A673 (cell line): ENCODE results near the gene BTBD16. TPM values are rescaled to one million over a fixed set of nuclear protein-coding genes. Genes with fewer than 3 reads are reported as not detected.

Experiments
- BruUV-seq: library from RNA; stranded (reverse); fragments of 400-500 nt; replicated peaks from 2 replicates; lab custom pipeline; 2021; lab: Mats Ljungman, UMichigan
- CTCF ChIA-PET: fragments of 300-600 bp; sonication (Branson Sonifier 250); formaldehyde crosslinking; loops from one replicate; lab custom pipeline; 2022; ENCODE audit warnings: antibody characterized with exemption; lab: Charles Lee
- POLR2A ChIA-PET: fragments of 300-600 bp; sonication (Branson Sonifier 250); formaldehyde crosslinking; loops from one replicate; lab custom pipeline; 2022; ENCODE audit warnings: antibody characterized with exemption; ENCODE audit not compliant: low non-redundant PET; lab: Charles Lee
- DNase-seq: peaks from one replicate; pipeline ENCODE4 v3.0.0-alpha.2; 2015; ENCODE audit warnings: low spot score
- H3K27ac ChIP-seq: fragments of 200-600 bp; sonication (generic); 2 replicates; pipeline ENCODE4 v1.5.1; 2016; ENCODE audit warnings: mixed run types, low read depth, mild to moderate bottlenecking, mixed read lengths, antibody characterized with exemption, low read length; ENCODE audit not compliant: poor library complexity, severe bottlenecking
- H3K27me3 ChIP-seq: fragments of 200-600 bp; sonication (generic); replicated peaks from 2 replicates; pipeline ENCODE4 v1.6.1; 2017; ENCODE audit warnings: mixed run types, low read depth, mild to moderate bottlenecking, mixed read lengths, antibody characterized with exemption, low read length; ENCODE audit not compliant: insufficient read depth, poor library complexity
- H3K36me3 ChIP-seq: fragments of 200-600 bp; sonication (generic); 2 replicates; pipeline ENCODE4 v1.6.1; 2016; ENCODE audit warnings: mixed run types, mild to moderate bottlenecking, mixed read lengths, antibody characterized with exemption, low read length; ENCODE audit not compliant: insufficient read depth, poor library complexity, severe bottlenecking
- H3K4me1 ChIP-seq: fragments of 200-600 bp; sonication (generic); 2 replicates; pipeline ENCODE4 v1.6.1; 2017; ENCODE audit warnings: mixed run types, mild to moderate bottlenecking, mixed read lengths, antibody characterized with exemption, low read length; ENCODE audit not compliant: insufficient read depth, poor library complexity, severe bottlenecking
- H3K4me3 ChIP-seq: fragments of 200-600 bp; sonication (generic); 2 replicates; pipeline ENCODE4 v1.5.1; 2016; ENCODE audit warnings: low read depth, mixed run types, mild to moderate bottlenecking, mixed read lengths, low read length; ENCODE audit not compliant: poor library complexity, severe bottlenecking
- H3K9me3 ChIP-seq: fragments of 200-600 bp; sonication (generic); 2 replicates; pipeline ENCODE4 v1.6.1; 2016; ENCODE audit warnings: mixed run types, low read depth, mild to moderate bottlenecking, mixed read lengths, antibody characterized with exemption, low read length; ENCODE audit not compliant: poor library complexity, severe bottlenecking
- CTCF ChIP-seq: fragments of 300-800, 200-600 bp; sonication (generic); conservative IDR thresholded peaks from 2 replicates; pipeline ENCODE4 v1.5.1; 2017; ENCODE audit warnings: low read depth, mild to moderate bottlenecking, antibody characterized with exemption, low read length, moderate library complexity, mixed read lengths
- EZH2 ChIP-seq: fragments of 200-600 bp; sonication (generic); IDR thresholded peaks from 2 replicates; pipeline ENCODE4 v1.6.1; 2017; ENCODE audit warnings: borderline replicate concordance, low read depth, mild to moderate bottlenecking, mixed read lengths, antibody characterized with exemption, low read length; ENCODE audit not compliant: poor library complexity, severe bottlenecking
- intact Hi-C: fragments of 100-400 bp; cut with micrococcal nuclease; formaldehyde crosslinking; loops from one replicate; pipeline ENCODE4 v1.10.0; 2022; ENCODE audit not compliant: unreplicated experiment
- total RNA-seq: library from RNA; stranded (reverse); gene quantifications from 2 replicates; pipeline ENCODE4 v1.2.3, GENCODE V29; 2021

Gene BTBD16
- total RNA-seq, 1 experiment from 2014 or later = not detected

GRCh38 chr10:122326385-122326784 lies 55.3 kb downstream of the BTBD16 start:
- intact Hi-C loops = no loop called here
- CTCF ChIA-PET = no interaction called here
- Histone ChIP-seq H3K4me1 (no peaks in the 10 kb centered on the region), H3K36me3 (no peaks in the 10 kb centered on the region), H3K27me3 (peaks cover 32% of the 10 kb centered on the region), H3K9me3 (no peaks in the 10 kb centered on the region), H3K27ac (no peak overlapping the region), H3K4me3 (no peak overlapping the region)
- BruUV-seq = no TSS peak
- DNase-seq = no peak
- POLR2A ChIA-PET = no interaction called here
- TF ChIP-seq EZH2 = no peak
- TF ChIP-seq CTCF = no peak

- no peak overlapping the region for H3K4me3 ChIP-seq
- no peak overlapping the region for H3K27ac ChIP-seq
- H3K27me3 ChIP-seq = peaks cover 35% of the 10 kb centered on the region
- H3K9me3 ChIP-seq = no peaks in the 10 kb centered on the region
- CTCF ChIA-PET = no interaction called here
- no peak for DNase-seq
- no TSS peak for BruUV-seq
- H3K36me3 ChIP-seq = no peaks in the 10 kb centered on the region
- no peaks in the 10 kb centered on the region for H3K4me1 ChIP-seq
- POLR2A ChIA-PET = no interaction called here
- no peak for TF ChIP-seq CTCF
- no peak for TF ChIP-seq EZH2
- intact Hi-C loops = no loop called here
These were observed 55.7 kb downstream of the BTBD16 start for GRCh38 chr10:122326806-122327205.

GRCh38 chr10:122327237-122328206 lies 56.4 kb downstream of the BTBD16 start:
- ChIA-PET POLR2A (no interaction called here), CTCF (no interaction called here)
- Histone ChIP-seq H3K4me1 (no peaks in the 10 kb centered on the region), H3K27ac (no peak overlapping the region), H3K36me3 (no peaks in the 10 kb centered on the region), H3K27me3 (peaks cover 37% of the 10 kb centered on the region), H3K4me3 (no peak overlapping the region), H3K9me3 (no peaks in the 10 kb centered on the region)
- BruUV-seq = no TSS peak
- no peak for DNase-seq
- TF ChIP-seq CTCF (no peak), EZH2 (no peak)
- intact Hi-C loops = no loop called here
